Astrocyte (in vitro differentiated cells and primary cell): Measurements from ENCODE around the gene DHX8. TPM values are rescaled to one million over a fixed set of nuclear protein-coding genes. Genes with fewer than 3 reads are reported as not detected.

Source experiments
- DNase-seq: peaks from one replicate; pipeline ENCODE4 v3.0.0-alpha.2; 2010; ENCODE audit warnings: low read depth
- FAIRE-seq: peaks from 2 replicates; lab custom pipeline; 2011; peaks lifted over from hg19 to GRCh38; lab: Jason Lieb, UNC
- H2AFZ ChIP-seq: 2 replicates; pipeline ENCODE4 v1.6.0; 2012; ENCODE audit warnings: low read depth, low read length, inconsistent platforms
- H3K27ac ChIP-seq: 2 replicates; pipeline ENCODE4 v1.5.1; 2011; ENCODE audit warnings: low read depth, low read length, inconsistent platforms
- H3K27me3 ChIP-seq: 2 replicates; pipeline ENCODE4 v1.6.0; 2011; ENCODE audit warnings: low read length, inconsistent platforms; ENCODE audit not compliant: insufficient read depth
- H3K36me3 ChIP-seq: 2 replicates; pipeline ENCODE4 v1.5.1; 2011; ENCODE audit warnings: low read length, inconsistent platforms; ENCODE audit not compliant: insufficient read depth
- H3K4me1 ChIP-seq: 2 replicates; pipeline ENCODE4 v1.5.1; 2011; ENCODE audit warnings: low read length, inconsistent platforms; ENCODE audit not compliant: insufficient read depth
- H3K4me2 ChIP-seq: 2 replicates; pipeline ENCODE4 v1.6.0; 2012; ENCODE audit warnings: low read length, inconsistent platforms
- H3K4me3 ChIP-seq: 2 replicates; pipeline ENCODE4 v1.5.1; 2011; ENCODE audit warnings: low read depth, mild to moderate bottlenecking, low read length, inconsistent platforms; ENCODE audit not compliant: insufficient read depth
- H3K79me2 ChIP-seq: 2 replicates; pipeline ENCODE4 v1.6.0; 2012; ENCODE audit warnings: mild to moderate bottlenecking, low read length, inconsistent platforms; ENCODE audit not compliant: insufficient read depth
- H3K9ac ChIP-seq: 2 replicates; pipeline ENCODE4 v1.6.0; 2012; ENCODE audit warnings: mild to moderate bottlenecking, low read length, inconsistent platforms
- H3K9me3 ChIP-seq: 2 replicates; pipeline ENCODE4 v1.5.1; 2012; ENCODE audit warnings: low read depth, mild to moderate bottlenecking, low read length, inconsistent platforms; ENCODE audit not compliant: insufficient read depth
- H4K20me1 ChIP-seq: 2 replicates; pipeline ENCODE4 v1.6.0; 2012; ENCODE audit warnings: low read length, inconsistent platforms; ENCODE audit not compliant: insufficient read depth
- H3K27ac Mint-ChIP-seq: one replicate; pipeline ENCODE4 v1.8.0; 2021; ENCODE audit warnings: mild to moderate bottlenecking, mixed read lengths; ENCODE audit not compliant: unreplicated experiment
- H3K27me3 Mint-ChIP-seq: one replicate; pipeline ENCODE4 v1.8.0; 2021; ENCODE audit warnings: low read depth, mixed read lengths; ENCODE audit not compliant: unreplicated experiment
- H3K36me3 Mint-ChIP-seq: one replicate; pipeline ENCODE4 v1.8.0; 2021; ENCODE audit warnings: low read depth, mixed read lengths; ENCODE audit not compliant: unreplicated experiment
- H3K4me1 Mint-ChIP-seq: one replicate; pipeline ENCODE4 v1.8.0; 2021; ENCODE audit warnings: low read depth, mixed read lengths; ENCODE audit not compliant: unreplicated experiment
- H3K4me3 Mint-ChIP-seq: one replicate; pipeline ENCODE4 v1.8.0; 2021; ENCODE audit warnings: mild to moderate bottlenecking, moderate library complexity, mixed read lengths; ENCODE audit not compliant: unreplicated experiment
- H3K9me3 Mint-ChIP-seq: one replicate; pipeline ENCODE4 v1.8.0; 2021; ENCODE audit warnings: mild to moderate bottlenecking, mixed read lengths; ENCODE audit not compliant: unreplicated experiment
- EZH2 ChIP-seq: IDR thresholded peaks from 2 replicates; pipeline ENCODE4 v1.6.1; 2012; ENCODE audit warnings: mild to moderate bottlenecking, low read length, inconsistent platforms; ENCODE audit not compliant: insufficient read depth
- total RNA-seq: library from RNA; stranded (reverse); gene quantifications from 2 replicates; pipeline ENCODE4 v1.2.1, GENCODE V29; 2021
- TF ChIP-seq, protein P1 (sequence below): IDR thresholded peaks from 2 replicates; pipeline ENCODE4 v1.5.1; 2011; ENCODE audit warnings: low read depth, mild to moderate bottlenecking, inconsistent platforms, low read length, moderate library complexity; ENCODE audit not compliant: insufficient read depth

Gene DHX8
- total RNA-seq, 1 donor from 2014 or later: 48.5 TPM

DNA sequence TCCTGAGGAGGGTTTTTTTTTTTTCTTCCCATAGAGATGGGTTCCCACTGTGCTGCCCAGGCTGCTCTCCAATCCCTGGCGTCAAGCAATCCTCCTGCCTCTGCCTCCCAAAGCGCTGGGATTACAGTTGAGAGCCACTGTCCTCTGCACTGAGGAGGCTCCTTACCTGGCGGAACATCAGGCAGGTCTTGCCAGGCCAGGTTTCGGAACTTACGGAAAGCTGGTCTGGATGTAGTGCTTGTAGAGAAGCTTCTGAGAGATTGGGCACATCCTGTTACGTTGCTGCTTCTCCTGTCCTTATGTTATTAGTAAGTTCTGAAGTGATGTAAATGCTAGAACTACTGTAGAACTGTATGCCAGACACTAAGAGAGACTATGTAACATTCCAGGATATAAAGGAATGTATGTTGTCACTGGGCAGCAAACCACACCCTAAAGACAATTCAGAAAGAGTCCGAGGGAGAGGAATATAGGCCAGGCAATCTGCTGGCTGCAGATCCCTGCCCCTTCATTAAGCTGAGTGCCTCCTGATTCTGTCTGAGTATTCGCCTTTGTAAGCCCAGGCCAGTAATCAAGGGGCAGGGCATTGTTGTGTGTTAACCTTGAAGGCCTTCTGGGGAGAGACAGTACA is 41.3 kb downstream of the DHX8 start:
- no peak overlapping the region for H3K27ac ChIP-seq

GRCh38 chr17:43526886-43527648 is 43.3 kb downstream of the DHX8 start:
- no peak overlapping the region for H3K4me2 ChIP-seq
- Mint-ChIP-seq H3K4me1 (peaks cover 44% of the 10 kb centered on the region), H3K9me3 (no peaks in the 10 kb centered on the region), H3K27ac (no peak overlapping the region), H3K27me3 (no peaks in the 10 kb centered on the region), H3K4me3 (no peak overlapping the region), H3K36me3 (peaks cover 15% of the 10 kb centered on the region)
- DNase-seq (no peak), FAIRE-seq (no peak)
- no peak overlapping the region for H3K27ac ChIP-seq
- TF ChIP-seq, protein P1, sequence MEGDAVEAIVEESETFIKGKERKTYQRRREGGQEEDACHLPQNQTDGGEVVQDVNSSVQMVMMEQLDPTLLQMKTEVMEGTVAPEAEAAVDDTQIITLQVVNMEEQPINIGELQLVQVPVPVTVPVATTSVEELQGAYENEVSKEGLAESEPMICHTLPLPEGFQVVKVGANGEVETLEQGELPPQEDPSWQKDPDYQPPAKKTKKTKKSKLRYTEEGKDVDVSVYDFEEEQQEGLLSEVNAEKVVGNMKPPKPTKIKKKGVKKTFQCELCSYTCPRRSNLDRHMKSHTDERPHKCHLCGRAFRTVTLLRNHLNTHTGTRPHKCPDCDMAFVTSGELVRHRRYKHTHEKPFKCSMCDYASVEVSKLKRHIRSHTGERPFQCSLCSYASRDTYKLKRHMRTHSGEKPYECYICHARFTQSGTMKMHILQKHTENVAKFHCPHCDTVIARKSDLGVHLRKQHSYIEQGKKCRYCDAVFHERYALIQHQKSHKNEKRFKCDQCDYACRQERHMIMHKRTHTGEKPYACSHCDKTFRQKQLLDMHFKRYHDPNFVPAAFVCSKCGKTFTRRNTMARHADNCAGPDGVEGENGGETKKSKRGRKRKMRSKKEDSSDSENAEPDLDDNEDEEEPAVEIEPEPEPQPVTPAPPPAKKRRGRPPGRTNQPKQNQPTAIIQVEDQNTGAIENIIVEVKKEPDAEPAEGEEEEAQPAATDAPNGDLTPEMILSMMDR: no peak
- TF ChIP-seq EZH2: no peak
- H3K27me3 ChIP-seq: no peaks in the 10 kb centered on the region
- H3K79me2 ChIP-seq: no peaks in the 10 kb centered on the region
- no peak overlapping the region for H2AFZ ChIP-seq
- peaks cover 24% of the 10 kb centered on the region for H3K4me1 ChIP-seq
- peaks cover 16% of the 10 kb centered on the region for H3K36me3 ChIP-seq
- no peak overlapping the region for H3K4me3 ChIP-seq
- no peak overlapping the region for H3K9ac ChIP-seq
- peaks cover 3% of the 10 kb centered on the region for H4K20me1 ChIP-seq
- H3K9me3 ChIP-seq: no peaks in the 10 kb centered on the region

More for the DNA sequence above, 41.3 kb downstream of the DHX8 start:
- Histone ChIP-seq H3K9me3 (no peaks in the 10 kb centered on the region), H3K4me1 (peaks cover 9% of the 10 kb centered on the region), H3K79me2 (no peaks in the 10 kb centered on the region), H3K9ac (peak overlapping the region; percentile 29), H3K27me3 (no peaks in the 10 kb centered on the region), H3K36me3 (peaks cover 33% of the 10 kb centered on the region), H4K20me1 (peaks cover 3% of the 10 kb centered on the region), H3K4me3 (no peak overlapping the region), H2AFZ (no peak overlapping the region), H3K4me2 (no peak overlapping the region)
- Mint-ChIP-seq H3K4me3 (no peak overlapping the region), H3K4me1 (peaks cover 30% of the 10 kb centered on the region), H3K27ac (peak overlapping the region; percentile 90), H3K36me3 (peaks cover 23% of the 10 kb centered on the region), H3K9me3 (no peaks in the 10 kb centered on the region), H3K27me3 (no peaks in the 10 kb centered on the region)
- TF ChIP-seq, protein P1: no peak
- peak; percentile 25 for DNase-seq
- no peak for FAIRE-seq
